CD4-positive, alpha-beta T cell treated with Interleukin-4 for 4 hours (primary cell): ENCODE data around the gene PAPPA.

ENCODE experiments used
- DNase-seq: peaks from one replicate; pipeline ENCODE4 v3.0.0-alpha.2; 2020

Gene PAPPA

DNA sequence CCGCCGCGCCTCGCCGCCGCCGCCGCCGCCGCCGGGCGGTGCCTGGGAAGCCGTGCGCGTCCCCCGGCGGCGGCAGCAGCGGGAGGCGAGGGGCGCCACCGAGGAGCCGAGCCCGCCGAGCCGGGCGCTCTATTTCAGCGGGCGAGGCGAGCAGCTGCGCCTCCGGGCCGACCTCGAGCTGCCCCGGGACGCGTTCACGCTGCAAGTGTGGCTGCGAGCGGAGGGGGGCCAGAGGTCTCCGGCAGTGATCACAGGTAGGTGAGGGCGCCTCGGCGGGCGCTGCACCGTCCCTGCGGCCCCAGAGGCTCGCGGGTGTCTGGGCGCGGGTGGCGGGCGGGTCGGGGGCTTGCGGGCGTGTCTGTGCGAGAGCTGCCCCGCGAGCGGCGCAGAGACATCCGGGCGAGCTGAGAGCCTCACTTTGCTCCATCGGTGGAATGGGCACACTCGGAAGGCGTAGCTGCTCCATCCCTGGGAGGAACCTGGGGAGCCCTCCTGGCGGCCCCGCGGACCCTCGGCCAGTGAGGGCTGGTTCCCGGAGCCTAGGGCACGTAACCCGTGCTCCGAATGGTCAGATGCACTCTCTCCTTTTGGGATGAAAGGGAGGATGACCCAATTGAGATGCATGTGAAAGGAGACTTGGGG lies 864 bp downstream of the PAPPA start:
- DNase-seq: no peak

DNA sequence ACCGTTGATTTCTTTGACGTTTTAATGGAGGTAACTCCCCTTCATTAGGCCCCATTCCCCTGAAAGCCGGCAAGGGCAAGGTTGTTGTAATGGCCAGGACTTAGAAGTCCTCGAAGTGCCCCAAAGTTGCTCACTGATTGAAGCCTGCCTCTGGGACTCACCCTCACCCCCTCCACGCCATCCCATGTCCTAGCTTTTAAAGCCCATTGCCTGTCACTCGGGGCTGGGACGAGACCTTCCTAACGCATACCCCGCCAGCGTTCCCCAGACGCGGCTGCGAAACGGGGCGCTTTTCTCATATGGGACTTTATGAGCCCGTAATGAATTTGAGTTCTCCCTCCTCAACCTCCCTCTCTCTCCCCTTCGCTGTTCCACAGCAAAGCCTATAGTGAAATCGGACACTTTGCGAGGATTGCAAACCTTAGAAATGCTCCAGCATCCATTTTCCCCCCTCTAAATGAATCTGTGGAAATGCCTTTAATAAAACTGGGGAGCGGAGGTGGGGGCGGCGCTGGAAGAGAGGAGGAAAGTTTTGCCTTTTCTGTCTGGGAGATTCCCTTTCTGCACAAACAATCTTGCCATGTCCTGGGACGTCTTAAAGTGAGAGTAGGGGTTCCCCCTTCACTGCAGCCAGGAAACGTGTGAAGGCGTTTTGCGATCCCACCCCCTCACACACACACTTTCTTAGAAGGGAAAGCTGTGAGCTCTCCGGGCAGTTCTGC lies 1.5 kb downstream of the PAPPA start:
- no peak for DNase-seq

DNA sequence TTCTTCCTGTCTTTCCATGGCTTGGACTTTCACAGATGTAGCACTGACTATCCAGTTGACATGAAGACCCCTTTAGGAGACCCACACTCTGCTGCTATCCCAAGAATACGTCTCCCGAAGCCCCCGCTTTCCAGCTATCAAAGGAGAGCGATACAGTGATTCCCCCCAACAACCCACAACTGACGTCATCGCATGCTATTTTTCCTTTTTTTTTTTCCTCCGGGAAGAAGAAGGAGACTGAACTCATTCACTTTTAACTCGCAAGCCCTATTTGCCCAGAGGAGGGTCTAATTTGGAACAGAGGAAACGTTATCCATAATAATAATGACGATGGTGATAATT lies 2.1 kb downstream of the PAPPA start:
- DNase-seq: no peak

DNA sequence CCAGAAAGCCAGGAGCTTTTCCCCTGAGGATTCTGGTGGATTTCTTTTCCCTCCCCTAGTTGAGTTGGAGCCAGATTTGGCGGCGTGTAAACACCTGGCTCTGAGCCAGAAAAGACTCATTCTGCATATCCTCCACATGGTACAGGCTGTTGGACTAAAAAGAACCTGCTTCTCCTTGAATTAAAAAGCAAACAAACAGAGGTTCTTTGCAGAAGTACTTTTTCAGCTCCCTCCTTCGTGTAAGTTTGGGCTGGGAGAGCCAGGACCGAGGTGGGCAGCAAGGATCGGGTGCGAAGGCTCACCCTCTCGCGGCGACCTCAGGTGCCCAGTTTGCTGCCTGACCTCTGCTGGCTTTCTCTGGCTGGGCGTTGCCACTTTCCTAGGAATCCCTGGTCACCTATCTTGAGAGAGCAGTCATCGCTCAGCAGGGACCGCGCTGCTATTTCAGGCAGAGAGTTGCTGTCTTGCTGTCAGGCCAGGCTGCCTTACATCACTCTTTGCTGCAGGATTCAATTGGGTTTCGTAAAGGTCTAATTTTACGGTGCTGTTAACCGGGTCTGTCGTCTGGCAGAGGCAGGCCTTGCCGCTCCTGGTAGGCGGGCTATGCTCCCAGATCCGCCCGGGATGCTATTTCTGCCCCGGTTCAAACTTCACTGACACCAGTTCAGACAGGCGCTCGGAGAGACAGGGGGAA lies 3.2 kb downstream of the PAPPA start:
- DNase-seq: no peak

DNA sequence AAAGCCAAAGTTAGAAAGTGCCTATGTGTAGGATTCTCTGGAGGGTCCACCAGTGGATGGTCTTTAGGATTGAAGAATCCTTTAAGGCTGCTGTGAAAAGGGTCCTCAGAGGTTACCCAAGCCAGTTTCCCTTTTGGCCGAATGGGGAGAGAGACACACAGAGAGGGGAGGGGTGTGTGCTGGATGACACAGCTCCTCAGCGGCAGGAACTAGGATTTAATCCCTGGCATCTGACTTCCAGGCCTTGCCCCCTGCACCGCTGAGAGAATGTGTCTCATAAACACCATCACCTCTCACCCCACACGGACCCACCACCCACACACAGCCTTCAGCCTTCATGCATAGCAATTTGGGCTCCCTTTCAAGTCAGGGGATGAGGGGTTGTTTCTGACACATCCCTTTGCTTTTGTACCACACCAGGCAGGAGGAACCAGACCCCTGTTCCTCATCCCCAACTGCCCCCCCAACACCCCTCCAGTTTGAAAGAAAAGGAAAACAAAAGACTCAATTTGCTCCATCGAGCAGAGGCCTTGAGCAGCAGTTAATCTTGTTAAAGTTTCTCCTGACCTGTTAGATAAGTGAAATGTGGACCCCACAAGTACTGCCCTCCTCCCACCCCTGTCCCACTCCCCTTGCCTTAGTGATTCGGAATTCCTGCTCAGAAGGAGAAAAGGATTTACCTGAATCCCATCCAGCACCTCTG lies 4.0 kb downstream of the PAPPA start:
- DNase-seq: no peak

DNA sequence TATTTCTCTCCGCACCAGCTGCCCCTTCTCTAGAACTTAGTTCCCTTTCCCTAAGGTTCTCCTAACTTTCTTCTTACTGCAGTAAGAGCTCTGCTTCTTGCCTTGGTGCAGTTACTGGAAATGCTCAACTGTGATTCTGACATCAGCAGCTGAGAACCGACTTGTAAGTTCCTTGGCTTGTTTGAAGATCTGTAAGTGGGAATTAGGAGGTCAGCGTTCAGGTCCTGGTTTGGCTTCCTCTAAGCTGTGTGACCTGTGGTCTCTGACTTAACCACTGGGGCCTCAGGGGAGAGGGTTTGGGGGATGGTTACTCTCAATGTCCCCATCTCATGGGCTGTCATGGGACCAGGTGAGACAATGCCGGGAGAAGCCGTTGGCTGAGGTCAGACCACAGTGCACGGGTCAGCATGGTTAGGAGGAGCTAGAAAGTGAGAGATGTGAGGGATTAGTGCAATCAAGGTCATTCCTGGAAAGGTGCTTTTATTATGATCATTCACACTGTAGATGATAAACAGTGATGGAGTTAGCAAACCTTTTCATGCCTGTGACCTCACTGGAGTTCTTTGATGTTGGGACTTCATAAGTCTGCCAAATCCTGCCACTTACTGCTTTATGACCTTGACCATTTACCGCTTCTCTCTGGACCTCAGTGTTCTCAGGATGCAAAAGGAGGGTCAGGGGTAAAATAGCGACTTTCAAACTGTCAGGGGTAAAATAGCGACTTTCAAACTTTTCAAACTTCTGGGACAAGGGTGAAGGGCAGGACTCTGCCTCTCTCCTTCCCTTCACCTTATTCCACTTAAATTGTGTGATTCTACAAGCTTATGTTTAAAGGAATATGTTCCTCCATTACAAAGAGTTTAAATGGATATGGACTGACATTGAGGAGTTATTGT lies 7.3 kb downstream of the PAPPA start:
- no peak for DNase-seq

DNA sequence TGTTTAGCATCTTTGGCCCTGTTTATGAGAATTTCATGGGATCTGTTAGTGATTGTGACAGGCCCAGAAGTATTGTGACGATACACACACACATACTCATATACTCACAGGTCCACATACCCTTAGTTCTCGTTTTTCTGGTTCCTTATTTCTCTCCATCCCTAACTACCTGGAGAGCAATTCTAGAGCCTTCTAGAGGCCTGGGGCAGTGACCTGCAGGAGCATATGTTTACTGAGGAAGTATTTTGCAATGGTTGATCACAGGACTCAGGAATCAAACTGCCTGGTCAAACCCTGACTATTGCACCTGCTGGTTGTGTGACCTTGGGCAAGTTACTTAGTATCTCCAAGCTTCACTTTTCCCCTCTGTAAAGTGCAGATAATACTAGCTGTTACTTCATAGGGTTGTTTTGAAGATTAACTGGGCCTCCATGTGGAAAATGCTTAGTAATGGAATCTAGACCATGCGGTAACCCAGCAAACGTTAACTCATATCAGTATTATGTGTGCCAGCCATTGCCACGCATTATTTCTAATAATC lies 8.7 kb downstream of the PAPPA start:
- DNase-seq: no peak

DNA sequence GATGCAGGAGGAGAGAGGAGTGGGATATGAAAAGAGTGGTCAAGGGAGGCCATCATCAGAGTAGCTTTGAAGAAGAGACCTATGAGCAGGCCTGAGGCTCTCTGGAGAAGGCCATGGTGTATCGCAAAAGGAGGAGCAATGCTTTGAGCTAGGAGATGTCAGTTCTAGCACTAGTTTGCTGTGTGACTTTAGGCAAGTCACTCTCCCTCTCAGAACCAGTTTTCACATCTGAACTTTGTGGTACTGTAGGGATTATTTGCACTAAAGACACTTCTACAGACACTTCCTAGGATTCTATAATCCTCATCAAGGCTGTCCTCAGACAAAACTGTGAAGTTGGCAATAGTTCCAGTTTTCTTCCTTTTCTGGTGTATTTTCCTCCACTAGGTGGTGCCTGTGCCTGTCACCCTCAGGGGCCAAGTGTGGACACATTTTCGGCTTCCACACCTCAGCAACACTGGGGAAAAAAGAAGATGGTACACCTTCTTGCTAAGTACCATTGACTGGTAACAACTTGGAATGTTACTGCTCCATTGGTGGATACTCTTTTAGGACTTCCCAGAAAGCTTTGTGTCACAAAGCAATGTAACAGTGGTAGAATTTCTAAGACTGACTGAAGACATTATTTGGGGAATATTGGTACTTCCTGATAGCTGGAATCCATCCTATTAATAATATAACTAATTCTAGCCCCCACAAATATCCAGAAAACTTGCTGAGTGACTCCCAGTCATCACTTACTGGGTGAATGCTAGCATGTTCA lies 9.9 kb downstream of the PAPPA start:
- DNase-seq: no peak

DNA sequence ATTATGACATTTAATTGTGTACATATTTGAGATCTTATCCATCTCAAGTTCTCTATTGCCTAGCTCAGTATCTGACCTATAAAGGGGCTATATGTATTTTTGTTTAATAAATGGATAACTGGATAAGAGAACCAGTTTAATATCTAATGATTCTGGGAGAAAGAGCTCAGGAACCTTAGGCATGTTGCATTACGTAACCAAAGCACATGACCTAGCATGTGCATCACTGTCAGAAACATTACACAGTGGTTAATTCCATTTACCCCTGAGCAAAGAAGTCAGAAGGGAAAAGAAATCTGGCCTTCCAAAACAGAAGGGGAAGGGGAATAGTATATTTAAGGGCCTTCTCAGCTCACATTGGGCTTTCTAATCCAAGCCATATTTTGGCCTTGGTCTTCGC lies 12.3 kb downstream of the PAPPA start:
- DNase-seq: no peak

DNA sequence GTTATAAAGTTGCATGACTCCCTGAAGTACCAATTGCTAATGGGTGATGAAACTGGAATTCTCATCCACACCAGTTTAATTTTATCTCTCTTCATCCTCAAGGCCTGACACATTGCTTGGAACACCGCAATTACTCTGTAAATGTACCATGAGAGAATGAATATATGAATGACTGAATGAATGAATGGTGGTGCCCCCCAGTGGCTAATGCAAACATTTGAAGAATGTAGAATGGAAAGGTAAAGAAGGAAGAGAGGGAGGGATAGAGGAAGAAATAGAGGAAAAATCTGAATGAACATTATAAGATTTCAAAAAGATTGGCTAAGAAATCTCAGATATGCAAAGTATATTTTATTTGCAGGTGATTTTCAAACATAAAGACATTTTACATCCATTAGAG lies 13.1 kb downstream of the PAPPA start:
- no peak for DNase-seq

DNA sequence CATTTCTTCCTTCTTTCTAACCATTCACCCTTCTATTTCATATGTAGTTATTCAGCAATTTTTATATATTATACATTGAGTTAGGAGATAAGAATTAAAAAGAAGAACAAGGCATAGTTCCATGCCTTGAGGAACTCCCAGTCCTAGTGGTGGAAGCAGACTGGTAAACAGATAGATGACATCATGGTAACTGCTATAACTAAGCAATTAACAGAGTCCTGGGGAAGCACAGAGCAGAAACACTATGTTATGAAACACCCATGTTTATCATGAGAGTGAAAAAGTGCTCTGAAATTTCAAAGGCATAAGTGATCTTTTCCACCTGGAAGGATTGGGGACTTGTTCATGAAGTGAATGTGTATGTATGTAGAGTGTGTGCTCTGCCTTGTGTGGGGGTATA lies 14.6 kb downstream of the PAPPA start:
- DNase-seq: no peak

DNA sequence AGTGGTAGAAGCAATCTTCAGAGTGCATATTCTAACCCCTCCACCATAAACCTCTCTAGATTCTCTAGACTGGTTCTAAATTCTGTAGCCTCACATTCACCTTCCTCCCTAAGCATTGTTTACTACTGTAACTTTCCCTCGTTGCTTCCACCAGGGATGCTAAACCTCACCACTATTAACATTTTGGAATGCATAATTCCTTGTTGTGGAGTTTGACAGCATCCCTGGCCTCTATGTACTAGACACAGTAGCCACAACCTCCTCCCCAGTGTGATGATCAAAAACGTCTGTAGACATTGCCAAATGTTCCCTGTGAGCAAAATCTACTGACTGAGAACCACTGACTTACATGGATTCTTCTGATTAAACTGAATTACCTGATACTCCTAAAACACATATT lies 18.6 kb downstream of the PAPPA start:
- no peak for DNase-seq

DNA sequence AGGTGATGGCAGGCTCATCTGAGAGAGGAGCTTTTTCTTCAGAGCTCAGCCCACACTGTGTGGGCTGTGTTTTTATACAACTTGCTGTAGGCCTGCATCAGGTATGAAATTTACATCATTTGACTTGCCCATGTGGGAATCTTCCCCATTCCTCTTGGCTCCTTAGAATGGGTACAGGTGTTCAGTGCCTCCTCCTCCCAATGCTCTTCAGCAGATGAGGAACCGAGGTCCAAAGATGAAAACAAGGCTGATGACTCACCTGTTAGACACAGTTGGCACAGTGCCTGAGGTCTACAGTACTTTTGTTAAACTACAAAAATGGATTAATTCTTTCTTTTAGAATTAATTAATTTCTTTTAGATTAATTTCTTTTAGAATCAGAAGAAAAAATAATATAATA lies 20.8 kb downstream of the PAPPA start:
- no peak for DNase-seq

DNA sequence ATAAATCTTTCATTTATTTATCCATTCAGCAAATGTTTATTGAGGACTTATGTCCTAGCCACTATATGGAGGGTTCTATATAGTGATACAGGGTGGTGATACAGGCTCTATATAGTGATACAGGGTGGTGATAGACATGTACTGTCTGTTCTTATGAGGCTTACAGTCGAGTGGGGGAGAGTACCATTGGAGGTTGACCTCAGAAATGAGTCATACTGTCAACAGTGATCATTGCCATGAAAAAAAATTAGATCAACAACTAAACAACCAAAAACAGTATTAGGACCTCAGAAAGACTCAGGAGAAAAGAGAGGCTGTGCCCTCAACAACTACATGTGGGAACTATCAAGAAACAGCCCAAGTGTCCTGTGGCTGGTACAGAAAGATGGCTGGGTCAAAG lies 22.0 kb downstream of the PAPPA start:
- no peak for DNase-seq

DNA sequence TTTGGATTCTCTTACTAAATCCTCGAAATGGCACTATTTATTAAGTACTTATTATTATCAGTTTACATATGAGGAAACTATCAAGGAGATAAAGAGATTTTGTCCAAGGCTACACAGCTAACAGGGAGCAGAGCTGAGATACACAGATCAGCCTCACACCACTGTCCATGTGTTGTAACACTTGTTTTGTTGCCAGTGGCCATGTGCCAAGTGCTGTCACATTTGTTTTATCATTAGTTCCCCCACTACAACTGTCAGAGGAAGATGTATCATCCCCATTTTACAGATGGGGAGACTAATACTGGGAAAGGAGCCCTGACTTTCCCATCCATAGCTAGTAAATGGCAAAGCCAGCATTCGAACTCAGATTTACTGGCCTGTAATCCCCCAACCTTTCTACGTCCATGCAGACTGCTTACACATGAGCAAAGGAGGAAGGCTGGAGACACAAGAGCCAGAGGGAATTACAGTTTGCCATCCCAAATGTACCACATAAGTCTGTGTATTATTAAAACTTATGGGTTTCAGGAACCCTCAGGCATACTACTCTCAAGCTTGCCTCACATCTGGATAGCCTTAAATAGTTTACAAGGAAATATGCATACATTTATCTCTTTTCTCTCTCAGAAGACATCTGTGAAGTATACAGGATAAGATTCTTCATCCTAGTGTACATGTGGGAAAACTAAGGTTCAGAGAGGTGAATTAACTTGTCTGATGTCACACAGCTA lies 25.1 kb downstream of the PAPPA start:
- DNase-seq: no peak

DNA sequence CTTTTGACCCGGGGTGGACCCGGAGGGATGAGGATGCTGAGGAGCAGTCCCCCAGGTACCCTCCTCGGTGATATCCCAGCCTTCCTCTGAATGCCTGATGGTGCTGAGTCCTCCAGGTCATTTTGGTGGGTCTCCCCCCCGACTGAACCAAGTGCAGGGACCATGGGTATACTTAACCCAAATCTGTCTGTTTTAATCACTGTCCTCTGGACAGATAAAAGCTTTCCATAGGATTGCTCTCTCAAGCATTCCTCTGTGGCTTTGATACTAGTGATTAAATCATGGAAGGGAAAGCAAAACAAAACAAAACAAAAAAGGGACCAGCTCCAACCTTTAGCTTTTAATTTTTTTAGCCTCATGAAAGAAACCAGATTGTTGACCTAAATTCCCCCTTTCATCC lies 26.0 kb downstream of the PAPPA start:
- DNase-seq: no peak

DNA sequence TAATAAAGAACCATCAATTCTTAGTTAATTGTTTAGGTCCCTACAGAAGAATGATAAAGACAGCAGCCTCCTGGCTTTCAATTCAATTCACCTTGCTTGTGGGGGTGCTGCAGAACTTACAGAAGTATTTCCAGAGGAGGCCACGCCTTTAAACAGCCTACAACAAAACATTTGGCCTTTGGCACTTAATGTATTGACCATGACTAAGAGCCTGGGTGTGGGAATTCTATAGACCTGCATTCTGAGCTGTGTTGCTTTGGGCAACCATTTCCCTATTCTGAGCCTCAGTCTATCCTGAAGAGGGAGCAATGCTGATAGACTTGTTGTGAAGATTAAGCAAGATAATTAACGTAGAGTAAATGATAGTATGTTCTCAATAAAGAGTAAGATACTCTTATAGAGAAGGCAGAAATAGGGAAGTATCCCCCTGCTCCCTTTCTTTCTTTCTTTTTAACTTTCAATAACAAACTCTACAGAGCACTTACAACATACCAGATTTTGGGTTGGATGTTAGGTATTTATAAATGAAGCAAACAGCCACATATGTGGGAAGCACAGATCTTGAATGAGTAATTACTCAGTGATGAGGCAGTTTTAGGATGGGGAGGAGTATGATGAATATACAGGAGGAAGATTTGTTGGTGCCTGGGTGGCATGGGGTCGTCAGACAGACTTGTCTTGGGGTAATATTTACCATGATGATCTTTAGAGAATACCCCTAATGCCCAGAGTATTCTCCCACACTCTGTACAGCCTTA lies 28.4 kb downstream of the PAPPA start:
- DNase-seq: no peak

DNA sequence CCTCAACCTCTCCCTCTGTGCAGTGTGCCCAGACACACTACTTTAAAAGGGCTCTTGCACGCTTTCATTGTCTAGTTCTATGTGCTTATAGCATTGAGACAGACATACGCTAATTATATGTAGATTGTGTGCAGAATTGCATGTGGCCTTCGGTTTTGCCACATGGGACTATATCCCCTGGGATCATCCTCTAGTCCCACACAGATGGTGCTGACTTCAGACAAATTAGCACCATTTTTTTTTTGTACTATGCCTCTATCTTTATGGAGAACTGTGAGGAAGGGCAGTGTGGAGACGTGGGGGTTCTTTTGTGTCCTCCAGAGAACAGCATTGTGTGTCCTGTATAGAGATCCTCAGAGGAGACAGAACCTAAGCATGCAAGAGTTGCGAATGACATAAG lies 29.3 kb downstream of the PAPPA start:
- DNase-seq: no peak

DNA sequence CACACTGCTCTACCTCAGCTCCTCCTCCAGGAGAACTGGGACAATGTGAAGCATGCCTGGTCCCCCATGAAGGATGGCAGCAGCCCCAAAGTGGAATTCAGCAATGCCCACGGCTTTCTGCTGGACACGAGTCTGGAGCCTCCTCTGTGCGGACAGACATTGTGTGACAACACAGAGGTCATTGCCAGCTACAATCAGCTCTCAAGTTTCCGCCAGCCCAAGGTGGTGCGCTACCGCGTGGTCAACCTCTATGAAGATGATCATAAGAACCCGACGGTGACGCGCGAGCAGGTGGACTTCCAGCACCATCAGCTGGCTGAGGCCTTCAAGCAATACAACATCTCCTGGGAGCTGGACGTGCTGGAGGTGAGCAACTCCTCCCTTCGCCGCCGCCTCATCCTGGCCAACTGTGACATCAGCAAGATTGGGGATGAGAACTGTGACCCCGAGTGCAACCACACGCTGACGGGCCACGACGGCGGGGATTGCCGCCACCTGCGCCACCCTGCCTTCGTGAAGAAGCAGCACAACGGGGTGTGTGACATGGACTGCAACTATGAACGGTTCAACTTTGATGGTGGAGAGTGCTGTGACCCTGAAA lies 34.1 kb downstream of the PAPPA start:
- DNase-seq: no peak

DNA sequence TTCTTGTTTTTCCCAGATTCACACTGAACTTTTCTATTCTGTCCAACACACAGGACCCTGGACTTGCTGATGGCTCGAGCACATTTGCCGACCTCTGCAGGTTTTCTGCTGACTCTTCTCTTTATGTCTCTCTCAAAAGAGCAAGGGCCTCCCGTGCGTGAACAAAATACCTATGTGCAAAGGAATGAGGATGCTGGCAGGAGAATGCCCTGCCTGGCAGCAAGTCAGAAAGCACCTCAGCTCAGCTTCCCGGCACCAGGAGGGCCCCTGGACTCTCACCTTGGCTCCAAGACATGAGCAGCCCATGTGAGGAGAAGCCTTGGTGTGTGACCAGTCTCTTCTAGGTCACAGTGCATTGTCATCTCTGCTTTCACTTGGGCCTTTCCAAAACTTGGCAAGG lies 36.1 kb downstream of the PAPPA start:
- DNase-seq: no peak
